ENCODE results near the gene MAJIN. TPM values are rescaled to one million over a fixed set of nuclear protein-coding genes. Genes with fewer than 3 reads are reported as not detected.

Gene MAJIN
- total RNA-seq, 1 donor from 2014 or later = not detected

DNA sequence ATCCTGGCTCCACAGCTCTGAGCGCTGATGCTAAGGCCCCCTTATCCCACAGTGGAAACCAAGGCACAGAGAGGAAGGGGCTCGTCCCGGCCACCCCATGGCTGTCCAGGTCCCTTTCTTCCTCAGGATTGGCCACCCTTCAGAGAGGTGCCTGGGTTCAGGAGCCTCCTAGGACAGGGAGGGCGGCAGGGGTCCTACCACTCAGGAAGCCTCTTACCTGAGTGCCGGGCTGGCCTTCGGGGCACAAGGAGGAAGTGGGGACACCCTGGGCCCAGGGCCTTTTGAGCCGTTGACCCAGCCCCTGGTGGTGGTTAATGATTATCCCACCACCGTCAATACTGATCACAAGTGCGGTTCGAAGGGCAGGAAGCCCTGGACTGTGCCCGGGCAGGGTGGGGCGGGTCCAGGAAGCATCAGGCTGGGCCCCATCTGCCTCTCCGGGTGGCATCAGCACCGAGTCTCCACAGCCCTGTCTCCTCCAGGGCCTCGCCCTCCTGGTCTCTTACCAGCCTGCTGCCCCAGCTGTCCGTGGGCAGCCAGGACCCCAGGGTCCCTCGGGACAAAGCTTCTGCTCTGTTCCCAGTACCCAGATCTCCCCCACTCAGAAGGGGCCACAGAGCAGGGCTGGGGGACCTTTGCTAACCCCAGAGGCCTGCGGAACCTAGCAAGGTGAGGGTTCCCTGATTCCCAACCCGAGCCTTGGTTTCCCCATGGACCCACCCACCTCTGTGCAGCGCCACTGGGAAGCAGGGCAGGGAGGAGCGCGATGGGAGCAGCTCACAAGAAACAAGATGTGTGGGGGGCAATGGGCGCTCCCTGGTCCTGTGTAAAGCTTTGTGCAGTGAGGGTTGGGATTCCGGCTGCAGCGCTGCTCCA lies 78.5 kb downstream of the MAJIN start:
- TF ChIP-seq CTCF (IDR thresholded peaks at IDR 0.05) = no peak
- Mint-ChIP-seq H3K27me3 (ENCODE audit: unreplicated experiment) (no peaks in the 10 kb centered on the region), H3K36me3 (ENCODE audit: unreplicated experiment) (peaks cover 2% of the 10 kb centered on the region), H3K4me1 (ENCODE audit: unreplicated experiment) (peaks cover 1% of the 10 kb centered on the region), H3K9me3 (ENCODE audit: unreplicated experiment) (no peaks in the 10 kb centered on the region), H3K27ac (ENCODE audit: unreplicated experiment) (no peak overlapping the region), H3K4me3 (ENCODE audit: unreplicated experiment) (no peak overlapping the region)
- DNase-seq (ENCODE audit: extremely low spot score, unreplicated experiment) = no peak

DNA sequence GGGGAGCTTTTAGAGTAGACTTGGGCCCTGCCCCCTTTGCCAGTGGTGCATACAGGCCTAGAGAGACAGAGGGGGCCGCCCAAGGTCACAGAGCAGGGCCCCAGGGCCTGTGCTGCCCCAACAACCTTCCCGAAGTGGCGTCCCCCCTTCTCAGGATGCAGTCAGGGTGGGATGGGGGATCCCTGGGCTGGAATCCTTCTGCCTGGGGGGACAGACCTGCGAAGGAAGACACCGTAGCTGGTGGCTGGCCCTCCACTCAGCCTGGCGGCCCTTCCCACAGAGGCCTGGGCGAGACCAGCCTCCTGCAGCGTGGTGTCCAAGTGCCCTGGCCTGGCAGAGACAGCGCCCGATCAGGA lies 79.1 kb downstream of the MAJIN start:
- no peaks in the 10 kb centered on the region for H3K27me3 Mint-ChIP-seq (ENCODE audit: unreplicated experiment)
- peaks cover 5% of the 10 kb centered on the region for H3K4me1 Mint-ChIP-seq (ENCODE audit: unreplicated experiment)
- peaks cover 2% of the 10 kb centered on the region for H3K36me3 Mint-ChIP-seq (ENCODE audit: unreplicated experiment)
- H3K4me3 Mint-ChIP-seq (ENCODE audit: unreplicated experiment) = no peak overlapping the region
- H3K9me3 Mint-ChIP-seq (ENCODE audit: unreplicated experiment) = no peaks in the 10 kb centered on the region
- TF ChIP-seq CTCF (IDR thresholded peaks at IDR 0.05) = no peak
- no peak for DNase-seq (ENCODE audit: extremely low spot score, unreplicated experiment)
- no peak overlapping the region for H3K27ac Mint-ChIP-seq (ENCODE audit: unreplicated experiment)

DNA sequence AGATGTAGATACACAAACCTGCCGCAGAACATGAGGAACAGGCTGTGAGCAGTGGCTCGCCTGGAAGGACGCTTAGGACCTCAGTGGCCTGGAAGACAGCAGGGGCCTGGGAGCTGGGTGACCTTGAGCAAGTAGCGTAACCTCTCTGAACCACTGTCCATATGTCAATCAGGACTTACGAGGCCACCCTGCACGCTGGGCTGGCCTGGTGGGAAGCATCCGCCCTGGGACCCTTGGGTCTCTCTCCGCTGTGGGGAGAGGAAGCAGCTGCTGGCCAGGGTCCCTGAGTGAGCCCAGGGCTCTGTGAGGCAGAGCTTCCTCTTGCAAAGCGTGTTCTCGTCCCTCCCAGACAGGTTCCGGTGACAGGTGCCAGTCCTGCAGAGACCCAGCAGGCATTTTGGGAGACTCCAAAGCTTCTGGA lies 79.5 kb downstream of the MAJIN start:
- no peaks in the 10 kb centered on the region for H3K27me3 Mint-ChIP-seq (ENCODE audit: unreplicated experiment)
- no peaks in the 10 kb centered on the region for H3K9me3 Mint-ChIP-seq (ENCODE audit: unreplicated experiment)
- peaks cover 2% of the 10 kb centered on the region for H3K36me3 Mint-ChIP-seq (ENCODE audit: unreplicated experiment)
- no peak for DNase-seq (ENCODE audit: extremely low spot score, unreplicated experiment)
- H3K4me1 Mint-ChIP-seq (ENCODE audit: unreplicated experiment) = peaks cover 7% of the 10 kb centered on the region
- H3K4me3 Mint-ChIP-seq (ENCODE audit: unreplicated experiment) = no peak overlapping the region
- H3K27ac Mint-ChIP-seq (ENCODE audit: unreplicated experiment) = no peak overlapping the region
- no peak for TF ChIP-seq CTCF (IDR thresholded peaks at IDR 0.05)

DNA sequence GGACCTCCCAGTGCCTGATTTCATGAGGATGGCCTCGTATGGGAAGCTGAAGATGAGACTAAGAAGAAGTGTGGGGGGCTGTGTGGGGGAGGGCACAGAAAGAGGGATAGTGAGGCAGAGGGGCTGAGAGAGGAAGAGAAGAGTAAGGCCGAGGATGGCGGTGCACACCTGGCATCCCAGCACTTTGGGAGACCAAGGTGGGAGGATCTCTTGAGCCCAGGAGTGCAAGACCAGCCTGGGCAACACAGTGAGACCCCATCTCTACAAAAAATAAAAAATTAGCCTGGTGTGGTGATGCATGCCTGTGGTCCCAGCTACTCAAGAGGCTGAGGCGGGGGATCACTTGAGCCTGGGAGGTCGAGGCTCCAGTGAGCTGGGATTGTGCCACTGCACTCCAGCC lies 80.0 kb downstream of the MAJIN start:
- Mint-ChIP-seq H3K9me3 (ENCODE audit: unreplicated experiment) (no peaks in the 10 kb centered on the region), H3K4me3 (ENCODE audit: unreplicated experiment) (no peak overlapping the region), H3K27me3 (ENCODE audit: unreplicated experiment) (no peaks in the 10 kb centered on the region), H3K27ac (ENCODE audit: unreplicated experiment) (no peak overlapping the region), H3K36me3 (ENCODE audit: unreplicated experiment) (peaks cover 2% of the 10 kb centered on the region), H3K4me1 (ENCODE audit: unreplicated experiment) (peaks cover 8% of the 10 kb centered on the region)
- DNase-seq (ENCODE audit: extremely low spot score, unreplicated experiment) = no peak
- no peak for TF ChIP-seq CTCF (IDR thresholded peaks at IDR 0.05)

DNA sequence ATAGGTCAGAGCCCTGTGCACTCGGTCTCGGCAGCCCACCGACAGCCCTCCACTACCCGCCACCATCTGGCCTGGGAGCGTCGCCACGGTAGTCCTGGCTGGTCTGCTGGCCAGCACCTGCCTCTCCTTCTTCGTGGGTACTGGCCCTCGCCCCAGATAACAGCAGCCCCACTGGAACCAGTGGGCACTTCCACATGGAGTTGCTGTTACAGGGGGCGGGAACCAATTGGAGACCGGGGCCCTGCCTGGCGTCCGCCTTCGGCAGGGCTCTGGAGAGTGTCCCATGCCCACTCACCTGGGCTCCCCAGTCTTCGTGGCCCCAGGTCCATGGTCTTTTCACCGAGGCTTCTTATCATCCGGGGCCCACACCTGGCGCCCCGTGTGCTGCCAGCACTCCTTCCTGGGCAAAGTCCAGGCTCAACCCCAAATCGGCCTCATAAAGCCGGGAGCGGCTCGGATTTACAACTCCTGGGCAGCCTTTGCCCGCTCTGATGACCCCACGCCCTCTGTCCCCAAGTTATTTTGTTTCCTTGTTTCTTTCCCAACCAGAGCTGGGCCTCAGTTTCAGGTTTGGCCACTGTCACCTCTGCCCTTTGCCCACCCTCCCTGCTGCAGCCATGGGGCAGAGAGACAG lies 80.6 kb downstream of the MAJIN start:
- Mint-ChIP-seq H3K36me3 (ENCODE audit: unreplicated experiment) (peaks cover 2% of the 10 kb centered on the region), H3K27me3 (ENCODE audit: unreplicated experiment) (no peaks in the 10 kb centered on the region), H3K4me1 (ENCODE audit: unreplicated experiment) (peaks cover 8% of the 10 kb centered on the region), H3K4me3 (ENCODE audit: unreplicated experiment) (no peak overlapping the region), H3K9me3 (ENCODE audit: unreplicated experiment) (no peaks in the 10 kb centered on the region), H3K27ac (ENCODE audit: unreplicated experiment) (no peak overlapping the region)
- no peak for TF ChIP-seq CTCF (IDR thresholded peaks at IDR 0.05)
- DNase-seq (ENCODE audit: extremely low spot score, unreplicated experiment) = no peak

All from osteocyte (in vitro differentiated cells).